GM10248 (cell line): ENCODE results near the gene C2CD3.

ENCODE experiments used
- CTCF ChIA-PET: fragments of 300-600 bp; sonication (Branson Sonifier 250); formaldehyde crosslinking; extraction: SDS; loops from one replicate; lab custom pipeline; 2021; ENCODE audit warnings: antibody characterized with exemption; lab: Yijun Ruan, JAX
- POLR2A ChIA-PET: fragments of 350-650 bp; sonication (Branson Sonifier 250); formaldehyde crosslinking; extraction: SDS; loops from one replicate; lab custom pipeline; 2020; ENCODE audit warnings: antibody characterized with exemption; lab: Yijun Ruan, JAX
- DNase-seq: peaks from one replicate; pipeline ENCODE4 v3.0.0; 2012; ENCODE audit errors: extremely low spot score
- CTCF ChIP-seq: IDR thresholded peaks from 2 replicates; pipeline ENCODE4 v1.5.1; 2012; ENCODE audit warnings: mild to moderate bottlenecking, low read depth; ENCODE audit errors: extremely low read depth, missing control alignments, control extremely low read depth

Gene C2CD3

GRCh38 chr11:74204701-74205100 is 33.9 kb upstream of the C2CD3 start:
- CTCF ChIA-PET, result interaction anchor here (1.1 to 1.4 kb wide), 2 partner anchors 21 to 117 kb away, joined by 3 to 4 read pairs; no protein-coding TSS in a partner anchor
- POLR2A ChIA-PET, result no interaction called here
- no peak for DNase-seq
- TF ChIP-seq CTCF, result no peak

GRCh38 chr11:74203966-74204365 is 33.2 kb upstream of the C2CD3 start:
- CTCF ChIA-PET, result interaction anchor here (1.1 to 1.4 kb wide), 2 partner anchors 20 to 118 kb away, joined by 3 to 4 read pairs; no protein-coding TSS in a partner anchor
- no peak for TF ChIP-seq CTCF
- POLR2A ChIA-PET, result no interaction called here
- no peak for DNase-seq

GRCh38 chr11:74196781-74197486 is 26.1 kb upstream of the C2CD3 start:
- no peak for TF ChIP-seq CTCF
- DNase-seq, result no peak
- ChIA-PET CTCF (interaction anchor here (1.3 kb wide), 1 partner anchor 11 kb away, joined by 4 read pairs; no protein-coding TSS in a partner anchor), POLR2A (no interaction called here)

- TF ChIP-seq CTCF, result no peak
- ChIA-PET POLR2A (no interaction called here), CTCF (interaction anchor here (1.3 kb wide), 1 partner anchor 10 kb away, joined by 4 read pairs; no protein-coding TSS in a partner anchor)
- no peak for DNase-seq
Measured at GRCh38 chr11:74195828-74196227, 25.0 kb upstream of the C2CD3 start.

GRCh38 chr11:74185695-74186094 is 14.9 kb upstream of the C2CD3 start:
- ChIA-PET CTCF (interaction anchor here (1.2 to 2.6 kb wide), 3 partner anchors 10 to 24 kb away, joined by 4 to 7 read pairs (median 4); partner anchors contain the start of genes C2CD3 and PPME1), POLR2A (interaction anchor here (1.1 kb wide), 1 partner anchor 15 kb away, joined by 4 read pairs; the partner anchor contains the start of genes C2CD3 and PPME1)
- TF ChIP-seq CTCF, result no peak
- DNase-seq, result no peak

- CTCF ChIA-PET, result interaction anchor here (1.2 to 2.6 kb wide), 3 partner anchors 11 to 24 kb away, joined by 4 to 16 read pairs (median 7); partner anchors contain the start of genes C2CD3 and PPME1
- POLR2A ChIA-PET, result no interaction called here
- DNase-seq, result no peak
- no peak for TF ChIP-seq CTCF
Measured at GRCh38 chr11:74185285-74185684, 14.5 kb upstream of the C2CD3 start.
